ENCODE measurements around the gene DSG4. TPM values are rescaled to one million over a fixed set of nuclear protein-coding genes. Genes with fewer than 3 reads are reported as not detected.

DSG4 gene
- polyA plus RNA-seq, 1 donor, result not detected

DNA sequence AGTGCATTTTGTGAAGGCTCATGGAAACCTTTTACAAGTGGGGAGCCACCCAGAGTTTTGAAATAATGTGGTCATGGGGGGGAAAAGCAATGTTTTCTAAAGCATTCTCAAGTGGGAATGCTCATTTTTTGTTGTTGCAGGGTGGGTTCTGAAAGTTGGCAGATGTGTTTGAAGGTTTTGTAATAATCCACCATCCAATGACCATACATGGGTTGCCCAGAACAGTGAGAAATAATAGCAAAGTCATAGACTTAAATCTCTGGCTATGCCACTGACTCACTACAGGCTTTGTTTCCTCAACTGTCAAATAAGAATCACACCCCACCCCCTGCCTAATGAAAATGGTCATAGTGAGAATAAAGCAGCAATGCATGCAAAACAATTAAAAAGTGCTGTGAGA, 73.8 kb downstream of the DSG4 start:
- DNase-seq, result no peak

DNA sequence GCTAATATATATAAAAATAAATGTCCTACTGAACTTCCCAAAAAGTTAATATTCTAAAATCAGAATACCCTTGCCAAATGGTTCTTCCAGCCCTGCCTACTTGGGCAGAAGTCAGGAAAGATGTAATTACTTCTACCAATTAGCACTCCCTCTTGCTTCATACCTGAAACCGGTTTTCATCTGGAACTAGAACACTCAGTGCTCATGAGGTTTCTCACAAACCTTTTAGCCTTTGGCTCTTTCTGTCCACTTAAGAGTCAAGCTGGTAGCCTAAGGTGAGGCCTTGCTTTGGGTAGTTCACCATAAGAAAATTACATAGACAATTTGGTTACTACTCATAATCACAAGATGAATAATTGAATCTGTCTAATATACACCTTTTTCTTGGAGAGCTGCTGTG, 75.0 kb downstream of the DSG4 start:
- DNase-seq, result no peak

DNA sequence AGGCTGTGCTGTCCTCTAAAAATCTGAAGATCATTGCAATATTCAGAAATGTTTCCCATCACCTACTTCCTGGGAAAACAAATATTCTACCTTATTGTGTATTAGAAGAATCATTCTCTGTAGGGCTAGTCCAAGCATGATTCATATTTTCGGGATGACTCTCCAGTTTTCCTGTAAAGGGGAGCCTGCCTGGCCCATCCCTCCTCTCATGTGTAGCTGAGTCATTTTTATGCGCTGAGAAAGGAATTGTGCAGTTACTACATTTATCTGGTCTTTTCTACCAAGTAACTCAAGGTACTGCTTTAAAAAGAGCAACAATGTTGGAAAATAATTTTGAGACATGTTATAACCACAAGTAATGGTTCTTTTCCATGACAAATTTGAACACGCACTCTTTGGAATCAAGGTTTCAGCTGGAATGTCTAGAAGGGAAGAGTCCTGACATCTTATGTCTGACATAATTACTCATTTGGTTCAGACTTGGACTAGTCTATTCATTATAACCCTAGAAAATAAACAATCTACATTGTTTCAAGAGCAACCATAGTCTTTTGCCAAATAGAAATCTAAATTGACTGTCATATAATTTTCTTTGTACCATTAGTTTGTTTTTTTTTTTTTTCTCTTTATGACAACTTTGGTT, 77.6 kb downstream of the DSG4 start:
- DNase-seq, result no peak

Other genes with a start within 250 kb of the DSG4 start
- 0.56 TPM for gene DSC1, start 213.9 kb upstream of the DSG4 start, polyA plus RNA-seq (ENCODE audit: insufficient read length)
- 0.88 TPM for gene DSG1, start 58.6 kb upstream of the DSG4 start, polyA plus RNA-seq (ENCODE audit: insufficient read length)
- 0.12 TPM for gene DSG3, start 71.0 kb downstream of the DSG4 start, polyA plus RNA-seq (ENCODE audit: insufficient read length)
- 3.8 TPM for gene DSG2, start 121.4 kb downstream of the DSG4 start, polyA plus RNA-seq (ENCODE audit: insufficient read length)
- not detected for gene TTR, start 215.1 kb downstream of the DSG4 start, polyA plus RNA-seq (ENCODE audit: insufficient read length)

Measured in hindlimb muscle (tissue), 1 donor.